Brain microvascular endothelial cell (primary cell): Measurements from ENCODE around the gene TRDN.

Experiments used
- DNase-seq: peaks from one replicate; pipeline ENCODE4 v3.0.0-alpha.2; 2020
- H3K27ac ChIP-seq: fragments of 250-450 bp; sonication (Bioruptor Pico); 2 replicates; pipeline ENCODE4 v1.5.1; 2020; ENCODE audit warnings: mild to moderate bottlenecking, moderate library complexity
- H3K27me3 ChIP-seq: fragments of 250-450 bp; sonication (Bioruptor Pico); replicated peaks from 2 replicates; pipeline ENCODE4 v1.5.1; 2020; ENCODE audit warnings: mild to moderate bottlenecking
- H3K36me3 ChIP-seq: fragments of 250-450 bp; sonication (Bioruptor Pico); replicated peaks from 2 replicates; pipeline ENCODE4 v1.5.1; 2020; ENCODE audit warnings: mild to moderate bottlenecking
- H3K4me3 ChIP-seq: 2 replicates; pipeline ENCODE4 v1.5.1; 2011; ENCODE audit warnings: low read depth, mild to moderate bottlenecking, control low read depth, low read length, moderate library complexity
- in situ Hi-C: cut with HindIII; loops from 2 replicates; pipeline ENCODE4 v1.10.0; 2017; ENCODE audit warnings: low sequenced_read_pairs, low pct_ligation_motif_present
- TF ChIP-seq, protein P1 (sequence below): IDR thresholded peaks from 2 replicates; pipeline ENCODE4 v1.5.1; 2011; ENCODE audit warnings: low read depth, mild to moderate bottlenecking, moderate library complexity, low read length, control low read depth, inconsistent platforms; ENCODE audit errors: missing control alignments

Gene TRDN

DNA sequence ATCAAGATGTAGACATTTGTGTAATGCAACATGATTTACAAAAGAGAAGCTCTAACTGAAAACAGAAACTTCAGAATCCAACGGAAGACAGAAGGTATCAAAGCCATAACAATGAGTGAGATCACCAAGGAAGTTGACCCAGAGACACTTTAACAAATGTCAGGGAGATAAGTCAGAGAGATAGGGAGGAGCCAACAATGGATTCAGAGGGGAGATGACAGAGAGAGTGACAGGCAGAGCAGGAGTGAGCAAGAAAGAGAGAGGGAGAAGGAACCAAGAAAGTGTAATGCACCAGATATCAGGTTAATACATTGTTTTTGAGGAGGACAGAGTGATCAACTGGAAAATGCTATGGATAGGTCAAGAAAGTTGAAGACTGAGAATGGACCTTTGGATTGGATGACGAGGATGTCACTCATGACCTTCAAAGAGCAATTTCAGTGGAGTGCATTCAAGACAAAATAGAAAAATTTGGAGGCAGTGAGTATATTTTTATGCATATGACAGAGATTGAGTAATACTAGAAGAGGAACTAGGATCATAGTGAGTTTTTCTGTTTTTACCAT, 86.6 kb downstream of the TRDN start:
- Histone ChIP-seq H3K4me3 (no peak overlapping the region), H3K27me3 (no peaks in the 10 kb centered on the region), H3K36me3 (no peaks in the 10 kb centered on the region), H3K27ac (no peak overlapping the region)
- TF ChIP-seq, protein P1, sequence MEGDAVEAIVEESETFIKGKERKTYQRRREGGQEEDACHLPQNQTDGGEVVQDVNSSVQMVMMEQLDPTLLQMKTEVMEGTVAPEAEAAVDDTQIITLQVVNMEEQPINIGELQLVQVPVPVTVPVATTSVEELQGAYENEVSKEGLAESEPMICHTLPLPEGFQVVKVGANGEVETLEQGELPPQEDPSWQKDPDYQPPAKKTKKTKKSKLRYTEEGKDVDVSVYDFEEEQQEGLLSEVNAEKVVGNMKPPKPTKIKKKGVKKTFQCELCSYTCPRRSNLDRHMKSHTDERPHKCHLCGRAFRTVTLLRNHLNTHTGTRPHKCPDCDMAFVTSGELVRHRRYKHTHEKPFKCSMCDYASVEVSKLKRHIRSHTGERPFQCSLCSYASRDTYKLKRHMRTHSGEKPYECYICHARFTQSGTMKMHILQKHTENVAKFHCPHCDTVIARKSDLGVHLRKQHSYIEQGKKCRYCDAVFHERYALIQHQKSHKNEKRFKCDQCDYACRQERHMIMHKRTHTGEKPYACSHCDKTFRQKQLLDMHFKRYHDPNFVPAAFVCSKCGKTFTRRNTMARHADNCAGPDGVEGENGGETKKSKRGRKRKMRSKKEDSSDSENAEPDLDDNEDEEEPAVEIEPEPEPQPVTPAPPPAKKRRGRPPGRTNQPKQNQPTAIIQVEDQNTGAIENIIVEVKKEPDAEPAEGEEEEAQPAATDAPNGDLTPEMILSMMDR, result no peak
- in situ Hi-C loops, result no loop called here
- no peak for DNase-seq

DNA sequence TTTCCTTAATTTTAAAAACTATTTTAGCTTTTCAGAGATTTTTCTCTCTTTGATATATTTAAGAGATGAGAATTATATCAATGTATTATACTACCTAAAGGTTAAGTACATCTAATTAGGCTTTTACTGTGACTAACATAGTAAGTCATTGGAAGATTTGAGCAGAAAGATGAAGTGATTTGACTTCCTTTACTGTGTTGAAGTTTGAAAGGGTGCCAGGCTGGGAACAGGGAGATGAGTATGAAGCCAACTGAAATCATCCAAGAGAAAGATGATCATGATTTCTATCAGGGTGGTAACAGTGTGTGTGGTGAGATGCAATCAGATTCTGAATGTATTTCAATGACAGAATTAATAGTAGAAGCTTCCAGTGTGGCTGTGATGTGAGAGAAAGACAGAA, 87.3 kb downstream of the TRDN start:
- no peak for DNase-seq
- TF ChIP-seq, protein P1, result no peak
- Histone ChIP-seq H3K27ac (no peak overlapping the region), H3K4me3 (no peak overlapping the region), H3K36me3 (no peaks in the 10 kb centered on the region), H3K27me3 (no peaks in the 10 kb centered on the region)
- in situ Hi-C loops, result no loop called here

DNA sequence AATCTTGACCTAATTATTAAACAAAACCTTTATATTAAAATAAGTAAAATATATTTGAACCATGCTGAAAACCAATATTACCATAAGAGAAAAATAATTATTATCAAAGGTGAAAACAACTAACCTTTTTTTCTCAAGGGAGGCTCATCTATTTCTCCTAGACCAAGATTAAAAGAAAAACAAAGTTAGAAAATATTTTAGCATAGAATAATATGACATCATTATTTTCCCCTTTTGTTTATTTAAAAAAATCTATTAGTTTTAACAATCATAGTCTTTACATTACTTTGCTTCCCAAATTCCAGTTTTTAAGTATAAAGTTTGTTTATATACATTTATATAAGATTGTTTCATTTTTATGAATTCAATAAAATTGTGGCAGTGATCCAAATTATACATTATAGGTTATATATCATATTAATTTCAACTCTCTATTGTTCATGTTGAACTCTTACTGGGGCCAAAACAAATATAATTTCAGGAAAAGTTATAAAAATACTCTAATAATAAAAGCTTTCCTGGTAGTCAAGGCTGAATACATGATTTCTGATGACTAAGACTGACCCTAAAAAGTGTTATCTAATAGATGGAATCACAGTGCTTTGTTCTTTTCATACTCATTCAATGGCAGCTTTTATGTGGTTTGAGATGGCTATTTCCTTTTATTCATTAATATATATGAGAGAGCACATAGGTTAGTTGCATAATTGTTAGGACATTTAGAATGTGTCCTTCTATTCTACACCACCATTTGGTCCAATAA, 89.4 kb downstream of the TRDN start:
- in situ Hi-C loops, result no loop called here
- Histone ChIP-seq H3K27ac (no peak overlapping the region), H3K27me3 (no peaks in the 10 kb centered on the region), H3K4me3 (no peak overlapping the region), H3K36me3 (no peaks in the 10 kb centered on the region)
- TF ChIP-seq, protein P1, result no peak
- no peak for DNase-seq

GRCh38 chr6:123546537-123546936, 90.2 kb downstream of the TRDN start:
- H3K27ac ChIP-seq, result no peak overlapping the region

GRCh38 chr6:123541462-123541861, 95.3 kb downstream of the TRDN start:
- no peaks in the 10 kb centered on the region for H3K36me3 ChIP-seq
- no peak overlapping the region for H3K27ac ChIP-seq
- in situ Hi-C loops, result no loop called here
- H3K27me3 ChIP-seq, result no peaks in the 10 kb centered on the region
- no peak overlapping the region for H3K4me3 ChIP-seq
- no peak for DNase-seq
- TF ChIP-seq, protein P1, result no peak

More at GRCh38 chr6:123546537-123546936, 90.2 kb downstream of the TRDN start:
- Histone ChIP-seq H3K36me3 (no peaks in the 10 kb centered on the region), H3K4me3 (no peak overlapping the region), H3K27me3 (no peaks in the 10 kb centered on the region)
- TF ChIP-seq, protein P1, result no peak
- in situ Hi-C loops, result no loop called here
- DNase-seq, result no peak
